Measurements from ENCODE around the gene TGFB3.

DNA sequence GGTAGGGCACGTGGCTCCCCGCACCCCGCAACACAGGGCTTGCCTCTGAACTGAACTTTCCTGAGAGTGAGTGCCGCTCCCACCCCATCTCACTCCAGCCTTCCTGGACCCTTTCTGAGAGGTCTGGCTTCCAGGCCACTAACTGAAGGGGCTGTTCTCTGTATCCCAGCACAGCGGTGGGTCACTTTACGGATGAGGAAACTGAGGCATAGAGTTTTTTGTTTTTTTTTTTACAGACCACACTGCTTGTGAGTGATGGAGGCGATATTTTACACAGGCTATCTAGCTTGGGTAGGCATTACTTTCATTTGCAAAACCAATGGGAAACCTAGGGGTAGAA lies 1.2 kb upstream of the TGFB3 start:
- TF ChIP-seq POLR2A (IDR thresholded peaks at IDR 0.05) (no peak), CTCF (IDR thresholded peaks at IDR 0.05) (no peak)
